ENCODE results near the gene ZCCHC18.
A peak's percentile ranks its signal among the peaks of the same experiment; 100 is the strongest.

The ZCCHC18 gene

DNA sequence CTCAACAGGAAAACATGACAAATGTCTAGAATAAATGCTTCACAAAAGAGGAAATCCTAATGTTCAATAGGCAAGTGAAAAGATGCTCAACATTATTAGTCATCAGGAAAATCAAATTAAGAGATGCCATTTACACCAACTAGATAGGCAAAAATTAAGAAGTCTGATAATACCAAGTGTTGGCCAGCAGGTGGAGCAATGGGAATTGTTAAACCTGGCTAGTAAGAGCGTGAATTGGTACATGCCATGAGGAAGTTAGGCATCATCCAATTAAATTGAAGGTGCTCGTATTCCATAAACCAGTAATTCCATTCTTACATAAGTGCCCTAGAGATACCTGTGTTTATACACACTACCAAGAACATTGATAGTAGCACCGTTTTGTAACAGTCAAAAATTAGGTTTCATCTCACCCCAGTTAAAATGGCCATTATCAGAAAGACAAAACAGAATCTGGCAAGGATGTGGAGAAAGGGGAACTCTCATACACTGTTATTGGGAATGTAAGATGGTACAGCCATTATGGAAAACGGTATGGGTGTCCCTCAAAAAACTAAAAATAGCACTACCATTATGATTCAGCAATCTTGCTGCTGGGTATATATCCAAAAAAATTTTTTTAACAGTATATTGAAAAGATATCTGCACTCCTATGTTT is 14.0 kb upstream of the ZCCHC18 start:
- H3K4me3 ChIP-seq (ENCODE audit: low read depth, low read length): no peak overlapping the region
- peak; percentile 79 for DNase-seq (ENCODE audit: low read depth)
- peak; percentile 44 for TF ChIP-seq CTCF (IDR thresholded peaks at IDR 0.05; ENCODE audit: insufficient read depth, low read depth, low read length, missing control alignments)

- TF ChIP-seq CTCF (IDR thresholded peaks at IDR 0.05; ENCODE audit: insufficient read depth, low read depth, low read length, missing control alignments): no peak
- DNase-seq (ENCODE audit: low read depth): no peak
- no peak overlapping the region for H3K4me3 ChIP-seq (ENCODE audit: low read depth, low read length)
Measured at GRCh38 chrX:104098919-104099318, 13.4 kb upstream of the ZCCHC18 start.

- H3K4me3 ChIP-seq (ENCODE audit: low read depth, low read length): no peak overlapping the region
- TF ChIP-seq CTCF (IDR thresholded peaks at IDR 0.05; ENCODE audit: insufficient read depth, low read depth, low read length, missing control alignments): no peak
Measured at GRCh38 chrX:104104676-104105075, 7.6 kb upstream of the ZCCHC18 start.

DNA sequence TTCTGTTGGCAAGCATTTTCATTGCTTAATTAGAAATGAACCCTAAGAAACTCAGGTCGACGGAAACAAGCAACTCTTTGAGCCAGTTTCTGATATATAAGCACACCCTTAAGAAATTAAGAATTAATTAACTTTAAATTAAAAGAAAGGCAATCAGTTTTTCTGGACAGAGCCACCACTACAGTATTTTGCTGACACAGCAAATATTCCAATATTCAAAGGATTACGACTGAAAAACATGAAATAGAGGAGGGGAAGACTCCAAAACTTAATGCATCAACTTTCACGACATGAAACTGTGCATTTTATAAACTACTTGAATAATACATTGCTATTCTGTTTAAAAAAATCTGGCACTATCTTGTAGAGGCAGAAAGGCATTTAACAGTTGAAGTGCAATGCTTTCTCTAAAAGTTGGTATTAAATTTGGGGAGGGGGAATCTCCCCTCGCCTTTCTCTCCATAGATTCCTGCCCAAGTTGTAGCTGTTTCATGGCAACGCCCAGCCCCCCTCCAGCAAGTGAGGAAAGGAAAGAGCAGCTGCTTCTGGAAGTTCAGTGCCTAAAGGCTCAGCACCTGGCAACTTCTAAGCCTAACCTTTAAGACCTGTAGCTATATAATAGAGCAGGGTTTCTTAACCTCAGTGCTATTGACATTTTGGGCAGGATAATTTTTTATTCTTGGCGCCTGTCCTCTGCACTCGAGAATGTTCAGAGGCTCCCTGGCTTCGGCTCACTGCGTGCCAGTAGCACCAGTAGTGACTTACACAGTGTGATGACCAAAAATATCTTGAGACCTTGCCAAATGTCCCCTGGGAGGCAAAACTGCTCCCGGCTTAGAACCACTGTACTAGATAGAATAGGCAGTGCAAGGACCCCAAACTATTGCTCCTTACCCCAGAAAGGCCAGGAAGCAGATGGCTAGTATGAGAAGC is 6.7 kb upstream of the ZCCHC18 start:
- TF ChIP-seq CTCF (IDR thresholded peaks at IDR 0.05; ENCODE audit: insufficient read depth, low read depth, low read length, missing control alignments): no peak
- H3K4me3 ChIP-seq (ENCODE audit: low read depth, low read length): no peak overlapping the region
- DNase-seq (ENCODE audit: low read depth): no peak

More at GRCh38 chrX:104104676-104105075, 7.6 kb upstream of the ZCCHC18 start:
- DNase-seq (ENCODE audit: low read depth): no peak

- DNase-seq (ENCODE audit: low read depth): no peak
- H3K4me3 ChIP-seq (ENCODE audit: low read depth, low read length): no peak overlapping the region
- TF ChIP-seq CTCF (IDR thresholded peaks at IDR 0.05; ENCODE audit: insufficient read depth, low read depth, low read length, missing control alignments): no peak
Measured at GRCh38 chrX:104108955-104109354, 3.4 kb upstream of the ZCCHC18 start.

- H3K4me3 ChIP-seq (ENCODE audit: low read depth, low read length): peak overlapping the region; percentile 28; the same call in 1 of the 2 replicates
- DNase-seq (ENCODE audit: low read depth): peak; percentile 25
Measured at GRCh38 chrX:104110491-104111240, 1.7 kb upstream of the ZCCHC18 start.

All from GM12865 (cell line).